ENCODE data around the gene C4orf46.
"Not testable (repeated sequence)": the region's sequence is repeated elsewhere in the genome, so short reads cannot be mapped to it uniquely, and the experiment has no call there.

Gene C4orf46

GRCh38 chr4:158671915-158672806 lies 474 bp upstream of the C4orf46 start, which contains the start of gene ETFDH:
Gene ETFDH (plus strand): TSS chr4:158672296. CDS start chr4:158672457, 161 bp downstream.
- Histone ChIP-seq H3K79me2 (ENCODE audit: control insufficient read depth, insufficient read depth, low read length, unreplicated experiment) (peaks cover 43% of the 10 kb centered on the region), H3K36me3 (ENCODE audit: insufficient read depth, low read length) (no peaks in the 10 kb centered on the region), H3K4me1 (ENCODE audit: control insufficient read depth, insufficient read depth, low read length, unreplicated experiment) (peaks cover 5% of the 10 kb centered on the region), H3K27ac (ENCODE audit: low read depth, low read length) (peak within 1 kb of the TSS; percentile 73), H3K4me3 (ENCODE audit: low read depth, low read length) (peak within 1 kb of the TSS; percentile 88), H2AFZ (ENCODE audit: low read length, unreplicated experiment) (peak within 1 kb of the TSS; percentile 84), H3K27me3 (ENCODE audit: insufficient read depth, low read length) (no peaks in the 10 kb centered on the region)

- peaks cover 47% of the 10 kb centered on the region for H3K79me2 ChIP-seq (ENCODE audit: control insufficient read depth, insufficient read depth, low read length, unreplicated experiment)
- H2AFZ ChIP-seq (ENCODE audit: low read length, unreplicated experiment), result peak overlapping the region; percentile 84
- no peaks in the 10 kb centered on the region for H3K27me3 ChIP-seq (ENCODE audit: insufficient read depth, low read length)
- peaks cover 5% of the 10 kb centered on the region for H3K4me1 ChIP-seq (ENCODE audit: control insufficient read depth, insufficient read depth, low read length, unreplicated experiment)
- peak overlapping the region; percentile 88 for H3K4me3 ChIP-seq (ENCODE audit: low read depth, low read length)
- no peaks in the 10 kb centered on the region for H3K36me3 ChIP-seq (ENCODE audit: insufficient read depth, low read length)
- H3K27ac ChIP-seq (ENCODE audit: low read depth, low read length), result peak overlapping the region; percentile 73
Observed at GRCh38 chr4:158670975-158671664, 567 bp downstream of the C4orf46 start.

GRCh38 chr4:158669310-158669709 lies 2.4 kb downstream of the C4orf46 start:
- H3K36me3 ChIP-seq (ENCODE audit: insufficient read depth, low read length), result no peaks in the 10 kb centered on the region
- no peak overlapping the region for H2AFZ ChIP-seq (ENCODE audit: low read length, unreplicated experiment)
- no peak overlapping the region for H3K27ac ChIP-seq (ENCODE audit: low read depth, low read length)

DNA sequence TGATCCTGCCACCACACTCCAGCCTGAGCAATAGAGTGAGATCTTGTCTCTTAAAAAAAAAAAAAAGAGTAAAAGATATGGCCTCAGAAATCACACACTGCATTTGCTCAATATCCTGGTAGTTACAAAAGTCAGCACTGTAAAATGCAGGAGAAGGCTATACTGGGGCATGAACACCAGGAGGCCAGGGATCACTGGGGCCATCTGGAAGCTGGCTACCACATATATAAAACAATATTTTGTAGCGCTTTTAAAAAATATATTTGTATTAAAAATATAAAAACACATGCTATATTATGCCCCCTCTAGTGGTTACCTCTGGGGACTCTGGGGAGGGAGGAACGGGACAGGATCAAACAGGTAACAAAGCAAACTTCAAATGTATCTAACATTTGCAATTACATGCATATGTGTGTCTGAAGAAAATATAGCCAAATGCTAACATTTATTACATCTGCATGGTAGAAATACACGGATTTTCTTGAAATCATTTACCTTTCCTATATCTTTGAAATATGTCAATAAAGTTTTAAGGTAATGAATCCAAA lies 4.0 kb downstream of the C4orf46 start:
- no peak overlapping the region for H3K27ac ChIP-seq (ENCODE audit: low read depth, low read length)
- no peak overlapping the region for H2AFZ ChIP-seq (ENCODE audit: low read length, unreplicated experiment)
- no peaks in the 10 kb centered on the region for H3K36me3 ChIP-seq (ENCODE audit: insufficient read depth, low read length)
- no peaks in the 10 kb centered on the region for H3K27me3 ChIP-seq (ENCODE audit: insufficient read depth, low read length)
- H3K79me2 ChIP-seq (ENCODE audit: control insufficient read depth, insufficient read depth, low read length, unreplicated experiment), result peaks cover 38% of the 10 kb centered on the region
- H3K4me1 ChIP-seq (ENCODE audit: control insufficient read depth, insufficient read depth, low read length, unreplicated experiment), result peaks cover 5% of the 10 kb centered on the region
- H3K4me3 ChIP-seq (ENCODE audit: low read depth, low read length), result no peak overlapping the region

More at GRCh38 chr4:158669310-158669709, 2.4 kb downstream of the C4orf46 start:
- Histone ChIP-seq H3K4me1 (ENCODE audit: control insufficient read depth, insufficient read depth, low read length, unreplicated experiment) (peaks cover 5% of the 10 kb centered on the region), H3K27me3 (ENCODE audit: insufficient read depth, low read length) (no peaks in the 10 kb centered on the region), H3K79me2 (ENCODE audit: control insufficient read depth, insufficient read depth, low read length, unreplicated experiment) (peaks cover 47% of the 10 kb centered on the region), H3K4me3 (ENCODE audit: low read depth, low read length) (no peak overlapping the region)

DNA sequence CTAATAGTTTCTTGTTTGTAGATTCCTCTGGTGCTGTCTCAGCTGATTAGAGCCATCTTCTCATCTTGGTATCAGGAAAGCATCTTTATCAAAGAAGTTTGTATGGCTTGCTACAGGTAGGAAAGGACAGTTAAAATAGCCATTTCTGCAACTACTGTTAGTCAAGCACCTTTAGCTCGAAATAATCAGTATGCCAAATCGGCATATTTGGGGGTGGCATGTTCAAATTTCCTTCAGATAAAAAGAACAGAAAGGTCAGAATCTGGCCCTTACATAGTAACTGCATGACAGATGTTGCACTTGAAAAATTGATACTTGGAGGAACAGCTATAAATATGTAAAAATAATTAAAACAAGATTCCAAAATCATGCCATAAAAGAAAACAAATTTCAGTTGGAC lies 4.8 kb downstream of the C4orf46 start:
- Histone ChIP-seq H3K36me3 (ENCODE audit: insufficient read depth, low read length) (no peaks in the 10 kb centered on the region), H3K4me1 (ENCODE audit: control insufficient read depth, insufficient read depth, low read length, unreplicated experiment) (peaks cover 5% of the 10 kb centered on the region), H3K79me2 (ENCODE audit: control insufficient read depth, insufficient read depth, low read length, unreplicated experiment) (peaks cover 35% of the 10 kb centered on the region), H3K27ac (ENCODE audit: low read depth, low read length) (no peak overlapping the region), H3K27me3 (ENCODE audit: insufficient read depth, low read length) (no peaks in the 10 kb centered on the region), H2AFZ (ENCODE audit: low read length, unreplicated experiment) (no peak overlapping the region), H3K4me3 (ENCODE audit: low read depth, low read length) (no peak overlapping the region)

GRCh38 chr4:158664806-158665205 lies 6.9 kb downstream of the C4orf46 start:
- Histone ChIP-seq H3K4me3 (ENCODE audit: low read depth, low read length) (no peak overlapping the region), H3K4me1 (ENCODE audit: control insufficient read depth, insufficient read depth, low read length, unreplicated experiment) (no peaks in the 10 kb centered on the region), H3K79me2 (ENCODE audit: control insufficient read depth, insufficient read depth, low read length, unreplicated experiment) (peaks cover 24% of the 10 kb centered on the region), H3K27ac (ENCODE audit: low read depth, low read length) (no peak overlapping the region), H2AFZ (ENCODE audit: low read length, unreplicated experiment) (no peak overlapping the region), H3K27me3 (ENCODE audit: insufficient read depth, low read length) (no peaks in the 10 kb centered on the region), H3K36me3 (ENCODE audit: insufficient read depth, low read length) (no peaks in the 10 kb centered on the region)

GRCh38 chr4:158663707-158664625 lies 7.7 kb downstream of the C4orf46 start:
- not testable (repeated sequence) for H3K27ac ChIP-seq (ENCODE audit: low read depth, low read length); H2AFZ ChIP-seq (ENCODE audit: low read length, unreplicated experiment); H3K4me1 ChIP-seq (ENCODE audit: control insufficient read depth, insufficient read depth, low read length, unreplicated experiment); H3K27me3 ChIP-seq (ENCODE audit: insufficient read depth, low read length); H3K4me3 ChIP-seq (ENCODE audit: low read depth, low read length); H3K36me3 ChIP-seq (ENCODE audit: insufficient read depth, low read length)
- H3K79me2 ChIP-seq (ENCODE audit: control insufficient read depth, insufficient read depth, low read length, unreplicated experiment), result peaks cover 16% of the 10 kb centered on the region

DNA sequence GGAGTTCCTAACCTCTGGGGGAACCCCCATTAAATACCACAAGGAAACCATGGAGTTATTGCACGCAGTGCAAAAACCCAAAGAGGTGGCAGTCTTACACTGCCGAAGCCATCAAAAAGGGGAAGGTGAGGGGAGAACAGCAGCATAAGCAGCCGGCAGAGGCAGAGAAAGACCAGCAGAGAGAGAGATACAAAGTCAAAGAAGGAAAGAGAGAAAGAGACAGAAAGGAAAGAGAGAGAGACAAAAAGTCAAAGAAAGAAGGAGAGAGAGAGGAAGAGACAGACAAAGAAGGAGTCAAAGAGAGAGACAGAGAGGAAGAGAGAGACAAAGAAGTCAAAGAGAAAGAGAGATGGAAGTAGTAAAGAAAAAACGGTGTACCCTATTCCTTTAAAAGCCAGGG lies 8.4 kb downstream of the C4orf46 start:
- not testable (repeated sequence) for H3K36me3 ChIP-seq (ENCODE audit: insufficient read depth, low read length); H3K27ac ChIP-seq (ENCODE audit: low read depth, low read length); H3K27me3 ChIP-seq (ENCODE audit: insufficient read depth, low read length); H2AFZ ChIP-seq (ENCODE audit: low read length, unreplicated experiment); H3K4me3 ChIP-seq (ENCODE audit: low read depth, low read length); H3K4me1 ChIP-seq (ENCODE audit: control insufficient read depth, insufficient read depth, low read length, unreplicated experiment); H3K79me2 ChIP-seq (ENCODE audit: control insufficient read depth, insufficient read depth, low read length, unreplicated experiment)

DNA sequence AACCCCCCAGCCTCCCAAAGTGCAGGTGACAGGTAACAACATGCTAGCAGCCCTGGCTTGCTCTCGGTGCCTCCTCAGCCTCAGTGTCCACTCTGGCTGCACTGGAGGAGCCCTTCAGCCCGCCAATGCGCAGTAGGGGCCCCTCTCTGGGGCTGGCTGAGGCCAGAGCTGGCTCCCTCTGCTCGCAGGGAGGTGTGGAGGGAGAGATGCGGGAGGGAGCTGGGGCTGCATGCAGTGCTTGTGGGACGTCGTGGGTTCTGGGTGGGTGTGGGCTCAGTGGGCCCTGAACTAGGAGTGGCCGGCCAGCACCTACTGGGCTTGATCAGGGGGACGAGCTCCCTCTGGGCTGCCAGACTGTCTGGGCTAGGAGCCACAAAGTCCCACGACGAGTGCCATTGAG lies 14.4 kb downstream of the C4orf46 start:
- H3K79me2 ChIP-seq (ENCODE audit: control insufficient read depth, insufficient read depth, low read length, unreplicated experiment), result no peaks in the 10 kb centered on the region
- no peaks in the 10 kb centered on the region for H3K36me3 ChIP-seq (ENCODE audit: insufficient read depth, low read length)
- H3K27ac ChIP-seq (ENCODE audit: low read depth, low read length), result no peak overlapping the region
- no peak overlapping the region for H2AFZ ChIP-seq (ENCODE audit: low read length, unreplicated experiment)
- H3K27me3 ChIP-seq (ENCODE audit: insufficient read depth, low read length), result no peaks in the 10 kb centered on the region
- peaks cover 4% of the 10 kb centered on the region for H3K4me1 ChIP-seq (ENCODE audit: control insufficient read depth, insufficient read depth, low read length, unreplicated experiment)
- H3K4me3 ChIP-seq (ENCODE audit: low read depth, low read length), result no peak overlapping the region

DNA sequence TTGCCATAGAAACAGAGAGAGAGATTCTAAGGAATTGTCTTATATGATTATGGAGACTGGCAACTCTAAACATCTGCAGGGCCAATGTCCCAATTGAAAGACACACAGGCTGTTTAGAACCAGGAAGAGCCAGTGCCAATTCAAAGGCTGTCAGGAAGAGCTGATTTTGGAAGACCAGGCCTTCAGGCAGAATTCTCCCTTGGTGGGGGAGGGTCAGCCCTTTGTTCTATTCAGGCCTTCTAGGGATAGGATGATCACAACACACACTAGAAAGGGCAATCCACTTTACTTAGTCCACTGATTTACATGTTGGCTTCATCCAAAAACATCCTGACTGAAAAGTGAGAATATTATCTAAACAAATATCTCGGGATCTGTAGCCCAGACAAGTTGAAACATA lies 15.2 kb downstream of the C4orf46 start:
- Histone ChIP-seq H3K4me3 (ENCODE audit: low read depth, low read length) (no peak overlapping the region), H3K36me3 (ENCODE audit: insufficient read depth, low read length) (no peaks in the 10 kb centered on the region), H3K27me3 (ENCODE audit: insufficient read depth, low read length) (no peaks in the 10 kb centered on the region), H2AFZ (ENCODE audit: low read length, unreplicated experiment) (no peak overlapping the region), H3K4me1 (ENCODE audit: control insufficient read depth, insufficient read depth, low read length, unreplicated experiment) (peaks cover 5% of the 10 kb centered on the region), H3K27ac (ENCODE audit: low read depth, low read length) (no peak overlapping the region), H3K79me2 (ENCODE audit: control insufficient read depth, insufficient read depth, low read length, unreplicated experiment) (no peaks in the 10 kb centered on the region)

Measured in ACC112 (cell line).